ENCODE data around the gene PLPPR4.

GRCh38 chr1:99282536-99282935 is 18.2 kb downstream of the PLPPR4 start:
- TF ChIP-seq POLR2A (IDR thresholded peaks at IDR 0.05) (no peak), CTCF (IDR thresholded peaks at IDR 0.05) (no peak)
